Mesangial cell (primary cell): Measurements from ENCODE around the gene UBQLN2. TPM values are rescaled to one million over a fixed set of nuclear protein-coding genes. Genes with fewer than 3 reads are reported as not detected.

Source experiments
- total RNA-seq: library from RNA; depleted of rRNA; stranded (reverse); fragments of >200 nt; gene quantifications from 2 replicates; pipeline ENCODE4 v1.2.3, GENCODE V29; 2015

UBQLN2 gene
- total RNA-seq, result 20.0 and 32.1 TPM in 2 replicates

DNA sequence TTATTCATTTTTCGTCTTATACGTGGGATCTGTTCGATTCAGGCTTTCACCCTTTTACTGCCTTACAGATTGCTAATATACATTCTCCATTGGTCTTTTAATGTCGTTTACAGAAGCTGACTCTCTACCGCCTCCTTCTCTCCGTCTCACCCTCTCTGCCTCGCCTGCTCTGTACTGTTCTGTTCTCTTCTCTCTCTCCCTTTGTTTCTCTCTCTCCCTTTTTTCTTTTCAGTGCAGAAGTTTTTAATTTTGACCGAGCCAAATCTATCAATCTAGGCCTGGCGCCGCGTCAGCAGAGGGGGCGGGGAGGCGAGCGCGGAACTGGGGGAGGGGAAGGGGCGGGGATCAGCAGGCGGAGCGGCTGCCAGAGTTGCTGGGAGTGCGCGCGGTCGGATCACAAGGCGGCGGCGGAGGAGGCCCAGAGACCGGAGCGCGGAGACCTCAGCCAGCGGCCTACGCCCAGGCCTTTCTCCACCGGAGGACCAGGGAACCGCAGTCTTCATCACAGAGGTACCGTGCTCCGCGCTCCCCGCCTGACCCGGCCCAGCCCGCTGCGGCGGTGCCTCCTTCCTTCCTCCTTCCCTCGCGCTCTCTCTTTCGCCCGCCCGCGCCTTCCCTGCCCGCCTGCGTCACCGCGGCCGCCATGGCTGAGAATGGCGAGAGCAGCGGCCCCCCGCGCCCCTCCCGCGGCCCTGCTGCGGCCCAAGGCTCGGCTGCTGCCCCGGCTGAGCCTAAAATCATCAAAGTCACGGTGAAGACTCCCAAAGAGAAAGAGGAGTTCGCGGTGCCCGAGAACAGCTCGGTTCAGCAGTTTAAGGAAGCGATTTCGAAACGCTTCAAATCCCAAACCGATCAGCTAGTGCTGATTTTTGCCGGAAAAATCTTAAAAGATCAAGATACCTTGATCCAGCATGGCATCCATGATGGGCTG lies at the start of gene UBQLN2:
UBQLN2 (plus strand) TSS at position 397 of the 931 bp plus-strand sequence; CDS start at position 644, 247 bp downstream.

Other genes starting within 250 kb of the UBQLN2 start
- gene NBDY, start 165.6 kb downstream of the UBQLN2 start, total RNA-seq, result 11.1 and 28.0 TPM in 2 replicates